Stimulated activated CD8-positive, alpha-beta memory T cell treated with anti-CD3 and anti-CD28 coated beads, Interleukin-12 subunit alpha, Interleukin-12 subunit beta, amount 100 ng/mL, for 1 hour (primary cell): ENCODE data around the gene STXBP5.

Experiments used
- DNase-seq: peaks from one replicate; pipeline ENCODE4 v3.0.0-alpha.2; 2020; ENCODE audit warnings: low read depth

The STXBP5 gene

DNA sequence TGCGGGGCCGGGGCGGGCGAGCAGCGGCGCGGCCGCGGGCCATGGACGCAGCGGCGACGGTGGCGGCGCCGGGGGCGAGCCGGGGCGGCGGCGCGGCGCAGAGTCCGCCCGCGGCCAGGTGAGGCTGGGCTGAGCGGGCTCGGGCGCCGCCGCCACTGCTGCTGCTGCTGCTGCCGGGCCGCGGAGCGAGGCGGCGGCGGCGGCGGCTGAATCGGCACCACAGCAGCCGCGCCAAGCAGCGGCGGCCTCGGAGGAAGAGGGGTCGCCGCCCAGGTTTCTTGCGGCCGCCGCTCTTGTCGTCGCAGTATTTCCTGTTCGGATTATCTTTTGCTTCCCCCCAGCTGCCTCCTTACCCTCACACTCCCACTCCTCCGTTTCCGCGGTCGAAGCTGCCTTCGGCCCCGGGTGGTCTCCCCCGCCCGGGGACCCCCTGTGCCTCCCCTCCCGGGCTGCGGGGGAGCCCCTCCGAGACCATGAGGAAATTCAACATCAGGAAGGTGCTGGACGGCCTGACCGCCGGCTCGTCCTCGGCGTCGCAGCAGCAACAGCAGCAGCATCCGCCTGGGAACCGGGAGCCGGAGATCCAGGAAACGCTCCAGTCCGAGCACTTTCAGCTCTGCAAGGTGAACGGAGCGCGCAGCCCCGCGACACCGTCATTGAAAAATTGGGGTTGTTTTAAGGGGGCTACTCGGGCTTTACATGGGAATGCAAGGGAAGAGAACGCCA, at the start of gene STXBP5:
Gene STXBP5 (plus strand): TSS at position 358 of the 726 bp plus-strand sequence. CDS start 116 bp downstream, at position 474.
- DNase-seq = no peak

DNA sequence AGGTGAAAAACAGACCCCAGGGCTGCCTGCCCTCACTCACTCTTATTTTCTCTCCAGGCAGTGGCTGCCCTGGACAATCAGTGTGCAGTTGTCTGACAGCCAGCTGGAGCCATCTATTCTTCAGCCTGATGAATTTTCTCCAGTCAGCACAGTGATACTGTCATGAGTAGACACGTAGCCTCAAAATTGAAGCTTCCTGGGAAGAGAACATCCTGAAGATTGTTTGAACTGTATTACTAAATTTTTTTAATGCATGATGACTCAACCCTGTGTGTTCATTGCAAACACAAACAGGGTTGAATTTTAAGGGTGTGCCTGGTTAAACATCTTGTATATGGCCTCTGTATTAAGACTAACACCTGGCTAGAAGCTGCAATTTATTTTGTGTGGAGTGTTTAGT, 49.8 kb upstream of the STXBP5 start:
- no peak for DNase-seq

DNA sequence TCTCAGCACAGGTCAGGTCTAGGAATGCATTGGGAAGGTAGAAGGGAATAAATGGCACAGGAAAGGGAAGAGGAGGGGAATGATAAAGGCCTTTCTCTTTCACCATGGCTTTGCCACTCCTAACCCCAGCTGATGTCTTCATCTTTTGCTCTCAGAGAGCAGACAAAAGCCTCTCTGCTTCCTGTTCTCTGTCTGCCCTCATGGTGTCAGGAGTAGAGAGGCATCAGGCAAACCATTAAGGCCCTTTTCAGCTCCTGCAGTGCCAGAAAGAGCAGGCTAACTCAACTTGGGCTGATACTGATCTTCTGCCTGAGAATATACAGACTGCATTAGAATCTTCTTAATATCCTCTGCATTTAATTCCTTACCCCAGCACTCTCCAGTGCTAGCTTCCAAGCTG, 48.0 kb upstream of the STXBP5 start:
- DNase-seq = no peak

DNA sequence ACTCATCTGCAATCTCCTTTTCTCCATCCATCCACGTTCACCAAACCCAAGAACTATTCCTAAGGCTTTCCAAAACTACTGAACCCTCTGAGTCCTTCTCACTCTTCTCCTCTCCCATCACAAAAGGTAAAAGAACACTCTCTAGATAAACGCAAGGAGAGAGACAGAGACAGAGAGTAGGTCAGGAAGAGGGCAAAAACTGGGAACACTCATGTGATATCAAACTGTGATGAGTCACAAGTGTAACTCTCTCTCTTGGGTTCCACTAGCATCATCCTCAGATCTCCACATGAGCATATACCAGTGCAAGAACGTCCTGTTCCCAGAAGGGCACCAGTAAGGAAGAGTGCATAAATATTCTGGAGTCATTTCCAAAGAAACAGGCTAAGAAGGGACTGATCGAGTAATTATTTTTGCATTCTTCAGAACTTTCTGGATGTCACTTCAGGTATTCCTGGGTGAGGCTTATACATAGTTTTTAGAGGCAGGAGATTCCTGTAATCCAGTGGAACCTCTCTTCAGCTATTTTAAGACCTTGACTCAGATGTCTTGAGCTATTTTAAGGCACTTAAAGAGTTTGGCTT, 47.3 kb upstream of the STXBP5 start:
- DNase-seq = no peak

DNA sequence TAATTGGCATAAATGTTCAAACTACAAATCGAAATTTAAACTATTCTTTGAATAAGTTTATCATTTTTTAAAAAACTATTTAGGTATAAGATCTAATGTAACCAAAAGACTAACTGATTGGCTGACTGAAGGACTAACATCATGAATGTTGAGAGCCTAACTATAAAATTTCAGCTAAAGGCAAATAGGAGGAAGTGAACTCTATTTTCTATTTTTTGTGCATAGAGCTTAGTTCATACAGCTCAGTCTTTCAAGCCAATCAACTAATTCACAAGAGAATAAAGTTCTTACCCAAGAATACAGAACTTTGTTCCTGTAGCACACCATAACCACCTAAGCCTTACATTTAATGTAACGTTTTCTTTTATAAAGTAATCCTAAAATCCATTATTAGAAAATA, 46.3 kb upstream of the STXBP5 start:
- no peak for DNase-seq

DNA sequence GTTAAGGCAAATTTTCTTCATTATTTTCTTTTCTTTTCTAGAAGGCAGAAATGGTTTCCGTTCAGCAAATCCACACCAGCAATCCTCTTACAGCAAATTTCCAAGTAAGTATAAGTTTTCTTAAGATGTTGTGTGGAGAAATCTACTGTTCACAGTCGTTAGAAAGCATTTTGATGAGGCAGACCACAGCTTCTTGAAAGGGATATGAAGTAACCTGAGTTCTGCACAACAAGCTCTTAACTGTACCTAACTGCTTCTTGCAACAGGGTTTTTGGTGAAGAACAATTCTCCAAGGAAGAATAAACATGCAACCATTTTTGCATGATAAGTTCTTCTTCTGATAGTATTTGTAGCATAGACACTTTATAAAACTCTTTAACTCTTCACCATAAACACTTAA, 45.3 kb upstream of the STXBP5 start:
- DNase-seq = no peak

DNA sequence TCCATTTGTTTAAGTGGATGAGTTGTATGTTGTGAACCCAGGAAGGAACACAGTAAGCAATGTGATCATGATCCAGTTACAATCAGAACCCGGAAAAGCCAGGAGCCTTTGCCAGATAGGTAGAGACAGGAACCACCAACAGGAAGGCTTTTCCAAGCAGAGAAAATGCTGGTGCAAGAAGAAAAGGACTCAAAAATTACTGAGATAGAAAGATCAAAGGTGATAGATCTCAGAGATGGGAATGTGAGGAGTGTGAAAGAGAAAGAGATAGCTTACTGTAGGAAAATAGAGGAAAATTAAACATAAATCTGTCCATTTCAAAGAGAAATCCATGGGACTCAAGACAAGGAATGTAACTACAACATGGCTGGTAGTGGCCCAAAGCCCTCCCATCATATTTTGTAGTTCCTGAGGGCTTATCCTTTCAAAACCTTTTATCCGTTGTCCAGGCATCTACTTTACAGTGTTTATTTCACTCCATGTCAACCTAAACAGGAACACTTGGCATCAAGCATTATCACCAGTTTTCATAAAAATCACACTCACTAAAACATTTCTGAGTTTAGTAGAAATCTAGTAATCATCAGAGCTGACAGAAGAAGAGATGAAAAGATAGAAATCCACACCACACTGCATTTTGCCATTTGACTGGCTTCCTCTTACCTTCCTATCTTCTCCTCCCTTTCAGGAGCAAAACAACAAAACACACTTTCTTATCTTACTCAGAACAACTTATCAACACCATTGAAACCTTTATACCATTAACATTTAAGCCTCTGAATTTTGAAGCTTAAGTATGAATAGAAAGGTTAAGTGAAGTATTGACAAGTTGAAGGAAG, 44.5 kb upstream of the STXBP5 start:
- no peak for DNase-seq

DNA sequence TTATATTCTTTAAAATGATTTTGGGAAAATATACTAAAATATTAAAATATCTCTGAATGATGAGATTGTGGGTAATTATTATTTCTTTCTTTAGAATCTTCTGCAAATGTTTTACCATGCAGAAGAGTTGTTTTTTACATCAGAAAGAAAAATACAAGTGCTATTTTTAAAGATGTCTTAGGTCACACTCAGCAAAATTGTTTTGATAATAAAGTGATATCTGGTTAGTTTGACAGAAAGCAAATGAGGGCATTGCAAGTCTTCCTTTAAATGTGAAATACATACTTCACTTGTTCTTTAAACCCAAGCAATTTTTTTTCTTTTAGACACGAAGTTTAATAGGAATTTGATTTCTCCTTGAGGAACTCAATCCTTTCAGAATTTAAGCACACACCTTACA, 43.6 kb upstream of the STXBP5 start:
- no peak for DNase-seq

DNA sequence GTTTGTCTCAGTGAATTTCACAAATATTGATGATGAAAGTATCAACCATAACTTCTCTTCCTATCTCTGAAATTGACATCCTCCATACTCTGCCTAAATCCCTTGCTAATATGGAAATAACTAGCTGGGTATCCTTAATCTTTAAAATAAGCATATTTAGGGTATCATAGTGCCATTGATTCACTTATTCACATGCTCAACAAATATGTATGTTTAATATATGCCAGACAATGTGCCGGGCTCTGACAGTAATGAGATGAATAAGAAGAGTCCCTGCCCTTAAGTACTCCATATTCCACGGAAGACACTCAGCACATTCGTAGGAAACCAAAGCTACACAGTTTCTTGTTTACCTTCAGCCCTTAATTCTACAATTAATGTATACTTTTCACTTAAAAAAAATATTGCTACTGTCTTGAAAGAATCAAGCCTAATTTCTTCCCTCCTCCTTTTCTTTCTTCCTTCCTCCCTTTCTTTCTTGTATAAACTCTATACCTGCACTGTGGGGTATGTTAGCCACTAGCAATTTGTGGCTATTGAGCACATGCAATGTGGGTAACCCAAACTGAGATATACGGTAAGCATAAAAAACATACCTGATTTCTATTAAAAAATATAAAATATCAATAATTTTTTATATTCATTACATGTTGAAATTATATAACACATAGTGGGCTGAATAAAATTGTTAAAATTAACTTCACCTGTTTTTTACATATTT, 42.8 kb upstream of the STXBP5 start:
- DNase-seq = no peak

DNA sequence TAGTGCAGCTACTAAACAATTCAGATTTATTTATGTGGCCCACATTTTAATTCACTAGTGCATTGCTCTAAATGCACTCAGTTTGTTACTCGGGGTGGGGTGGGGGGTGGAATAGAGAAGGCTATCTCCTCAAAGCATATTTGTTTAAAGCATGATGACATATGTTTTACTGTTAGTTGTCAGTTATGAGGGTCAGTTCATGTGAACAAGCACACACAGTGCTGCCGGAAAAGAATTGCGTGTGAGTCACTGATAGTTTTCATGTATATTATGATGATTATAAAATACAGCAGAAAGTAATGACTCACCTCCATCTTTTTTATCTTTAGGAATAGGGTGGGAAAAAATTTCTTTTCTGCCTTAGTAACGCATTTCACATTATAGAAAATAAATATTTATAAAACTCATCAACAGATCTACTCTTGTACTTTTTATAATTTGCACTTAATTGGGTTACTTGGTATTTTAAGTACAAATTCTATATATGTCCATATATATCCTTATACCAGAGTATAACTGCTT, 42.2 kb upstream of the STXBP5 start:
- DNase-seq = no peak

DNA sequence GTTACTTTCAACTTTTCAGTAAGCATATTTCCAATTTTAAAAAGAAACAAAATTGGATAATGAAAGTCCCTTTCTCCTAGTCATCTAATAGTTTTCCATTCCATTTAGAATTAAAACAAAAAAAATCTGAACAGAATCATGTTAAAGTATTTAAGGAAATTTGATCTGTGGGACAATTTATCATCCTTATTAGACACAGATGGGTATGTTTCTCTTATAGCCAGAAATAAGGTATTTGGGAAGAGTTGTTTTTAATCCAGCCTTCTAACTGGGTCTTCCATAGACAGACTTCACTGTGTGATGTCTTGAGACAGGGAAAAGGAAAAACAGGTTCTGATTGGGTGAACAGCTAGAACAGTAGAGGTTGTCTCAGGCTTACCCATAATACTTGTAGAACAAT, 39.5 kb upstream of the STXBP5 start:
- DNase-seq = no peak

DNA sequence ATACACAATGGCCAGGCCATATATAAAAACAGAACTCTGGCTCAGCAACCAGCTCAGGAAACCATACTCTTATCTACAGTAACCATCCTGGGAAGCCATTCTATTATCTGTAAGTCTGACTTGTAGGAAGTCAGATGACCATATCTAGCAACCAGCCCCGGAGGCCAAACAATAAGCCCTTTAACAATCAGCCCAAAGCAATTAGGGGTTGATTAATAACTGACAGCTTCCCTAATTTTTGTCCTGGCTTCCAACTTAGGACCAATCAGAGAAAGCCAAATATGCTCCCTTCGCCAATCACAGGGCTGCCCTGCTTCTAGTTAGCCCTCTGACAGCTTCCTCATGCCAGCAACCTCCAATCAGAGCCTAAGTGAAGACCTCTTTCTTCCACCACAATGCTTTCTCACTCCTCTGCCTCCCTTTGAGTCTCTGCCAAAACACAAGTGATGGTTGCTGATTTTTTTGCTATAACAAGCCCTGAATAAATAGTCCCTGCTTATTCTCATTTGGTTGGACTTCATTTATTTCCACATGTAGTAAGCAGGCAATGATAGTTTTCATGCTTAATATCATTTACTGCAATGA, 37.8 kb upstream of the STXBP5 start:
- no peak for DNase-seq

DNA sequence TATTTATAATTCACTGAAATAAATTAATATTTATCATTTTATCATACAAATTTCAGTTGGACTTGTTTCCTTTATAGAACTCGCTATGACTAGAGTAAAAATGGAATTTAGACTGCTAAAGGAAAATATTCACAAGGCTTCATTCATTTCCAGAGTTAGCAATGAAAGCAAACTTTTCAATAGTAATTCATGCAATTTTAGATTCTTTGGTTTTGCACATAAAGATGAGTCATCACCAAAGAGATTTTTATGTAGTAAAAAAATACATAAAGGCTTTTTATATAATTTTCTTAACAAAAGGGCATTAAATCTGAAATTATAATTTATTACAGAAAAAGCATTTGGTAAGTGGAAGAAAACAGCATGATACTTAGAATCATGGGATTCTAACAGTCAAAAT, 37.2 kb upstream of the STXBP5 start:
- DNase-seq = no peak

DNA sequence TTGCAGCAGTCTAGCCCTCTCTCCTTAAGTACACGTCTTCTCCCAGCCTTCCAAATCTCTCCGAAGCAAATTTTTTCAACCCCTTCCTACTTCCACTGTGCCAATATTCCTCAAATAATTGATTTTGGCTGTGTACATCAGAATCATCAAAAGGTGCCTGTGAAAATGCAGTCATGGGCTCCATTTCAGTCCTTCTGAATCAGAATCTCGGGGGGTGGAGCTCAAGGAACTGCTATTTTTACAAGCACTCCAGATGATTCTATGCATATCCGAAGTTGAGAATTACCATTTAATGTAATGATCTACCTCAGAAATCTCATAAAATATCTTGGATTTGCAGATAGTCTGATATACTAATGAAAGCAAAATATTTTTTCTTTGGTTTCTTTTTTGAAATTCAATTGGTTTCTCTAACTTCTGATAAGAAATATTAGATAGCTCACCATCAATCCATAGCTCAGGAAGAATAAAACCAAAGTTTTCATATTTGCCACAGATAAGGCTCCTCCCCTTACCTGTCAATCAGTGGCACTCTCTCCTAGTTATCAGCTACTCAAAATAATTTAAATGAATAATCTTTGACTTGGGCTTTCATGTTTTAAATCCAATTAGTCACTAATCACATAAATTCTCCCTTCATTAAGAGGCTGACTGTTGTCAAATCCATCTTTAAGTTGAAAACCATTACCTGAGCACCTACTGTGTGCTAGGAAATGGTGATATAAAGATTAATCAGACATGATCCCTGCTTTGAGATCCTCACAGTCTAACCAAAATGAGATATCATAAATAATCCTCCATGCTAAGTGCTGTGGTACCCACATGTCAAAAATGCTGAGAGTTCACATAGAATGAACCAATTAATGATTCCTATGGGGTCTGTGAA, 36.4 kb upstream of the STXBP5 start:
- no peak for DNase-seq

DNA sequence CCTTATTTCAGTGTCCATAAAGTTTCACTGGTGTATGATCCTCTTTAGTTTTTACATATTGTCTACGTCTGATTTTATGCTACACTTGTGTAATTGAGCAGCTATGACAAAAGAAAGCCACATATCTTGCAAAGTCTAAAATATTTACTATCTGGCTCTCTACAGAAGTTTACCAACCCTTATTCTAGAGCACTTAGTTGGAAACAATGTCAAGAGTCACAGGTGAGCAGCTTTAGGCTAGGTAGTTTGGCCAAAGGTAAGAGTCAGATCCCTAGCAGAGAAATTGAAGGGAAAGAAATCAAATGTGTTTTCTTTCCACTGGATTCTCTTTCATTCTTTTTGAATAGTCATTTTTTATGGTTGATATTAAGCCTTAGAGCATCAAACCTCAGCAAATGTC, 34.7 kb upstream of the STXBP5 start:
- no peak for DNase-seq

DNA sequence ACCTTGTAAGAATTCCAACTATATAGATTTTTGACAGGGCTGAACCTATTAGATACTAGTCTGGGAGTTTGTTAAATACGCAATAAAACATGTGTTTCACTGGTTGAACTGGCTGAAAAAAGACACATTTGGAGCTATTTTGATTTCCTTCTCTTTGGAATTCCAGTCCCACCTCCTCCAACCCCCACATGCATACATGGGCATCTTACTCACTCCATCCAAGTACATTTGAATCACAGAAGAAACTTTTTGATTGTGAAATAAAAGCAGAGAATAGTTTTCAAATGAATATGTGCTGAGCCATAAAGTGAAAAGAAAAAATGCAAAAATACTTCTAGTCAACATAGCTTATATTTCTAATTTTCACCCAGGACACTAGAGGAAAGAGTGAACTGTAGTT, 33.9 kb upstream of the STXBP5 start:
- DNase-seq = no peak

DNA sequence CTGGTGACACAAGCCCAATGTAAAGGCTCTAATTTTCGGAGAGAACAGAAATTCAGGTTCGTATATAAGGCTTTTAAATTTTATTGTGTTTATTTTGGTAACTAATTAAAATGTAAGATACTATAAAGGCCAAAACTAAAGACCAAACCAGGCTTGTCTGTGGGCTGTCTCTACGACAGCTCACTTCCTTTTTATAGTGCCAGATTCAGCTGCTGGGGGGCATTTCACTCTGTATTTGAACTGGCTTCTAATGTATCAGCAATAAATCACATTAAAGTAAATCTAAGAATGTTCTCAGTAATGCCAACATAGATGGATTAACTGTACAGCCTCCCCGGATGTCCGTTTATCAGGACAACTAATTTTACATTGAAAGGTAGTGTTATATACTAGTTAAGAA, 31.1 kb upstream of the STXBP5 start:
- DNase-seq = no peak

DNA sequence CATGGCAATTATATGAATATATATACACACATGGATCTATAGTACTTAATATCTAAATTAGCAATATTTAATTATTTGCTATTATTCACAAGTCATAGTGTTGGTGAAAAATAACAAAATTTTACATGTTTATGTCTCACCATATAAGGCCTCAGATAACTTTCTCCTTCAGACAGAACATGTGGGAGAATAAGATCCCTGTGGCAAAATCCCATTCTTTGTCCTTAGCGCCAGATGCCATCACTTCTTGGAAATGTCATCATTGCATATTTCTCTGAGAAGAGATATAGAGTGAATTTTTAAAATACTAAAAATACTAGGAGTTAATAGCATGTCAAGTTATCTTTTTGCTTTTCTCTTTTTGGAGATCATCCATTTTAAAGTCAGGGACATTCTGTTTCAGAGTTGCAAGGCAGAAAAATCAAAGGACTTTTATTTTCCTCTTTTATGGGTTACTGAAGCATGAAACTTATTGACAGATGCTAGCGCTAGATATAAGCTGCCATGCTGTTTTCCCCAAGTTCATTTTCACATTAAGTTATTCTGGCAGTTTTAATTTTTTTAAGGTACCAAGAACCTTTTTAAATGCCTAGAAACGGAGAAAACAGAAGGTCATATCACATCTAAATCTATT, 30.4 kb upstream of the STXBP5 start:
- DNase-seq = no peak

DNA sequence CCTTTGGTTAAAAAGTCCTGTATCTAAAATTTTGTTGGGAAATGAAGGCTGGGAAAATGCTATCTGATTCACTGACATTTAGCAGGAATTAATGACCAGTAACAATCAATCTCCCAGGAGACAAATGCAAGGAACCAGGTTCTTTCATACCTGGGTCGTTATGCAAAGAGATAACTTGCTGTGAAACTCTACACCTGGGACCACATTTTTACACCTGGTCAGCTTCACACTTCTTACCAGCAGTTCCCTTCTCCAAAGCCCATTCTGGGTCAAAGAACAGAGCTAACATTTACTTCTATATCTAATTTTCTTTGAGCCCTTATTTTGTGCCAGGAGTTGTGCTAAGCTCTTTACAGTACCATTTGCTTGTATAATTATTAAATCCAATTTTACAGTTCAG, 27.4 kb upstream of the STXBP5 start:
- DNase-seq = no peak

DNA sequence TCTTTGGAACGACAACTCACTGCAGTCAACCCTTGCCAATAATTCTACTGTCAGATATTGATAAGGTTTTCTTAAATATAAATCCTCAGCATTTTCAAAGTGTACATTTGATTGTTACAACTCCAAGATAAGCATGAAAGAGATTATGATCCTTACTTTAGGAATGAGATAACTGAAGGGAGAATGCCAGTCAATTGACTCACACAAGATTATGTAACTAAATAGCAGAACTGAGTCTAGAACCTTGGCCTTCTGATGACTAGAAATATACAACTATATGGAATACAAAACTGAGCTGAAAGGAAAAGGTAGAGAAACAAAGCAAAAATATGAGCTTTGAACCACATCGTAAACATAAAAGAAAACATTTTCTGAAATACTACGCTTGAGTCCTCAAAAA, 26.9 kb upstream of the STXBP5 start:
- no peak for DNase-seq
